PC-3 (cell line): ENCODE results near the gene PCDH9.

Experiments used
- EZH2 ChIP-seq: fragments of 300-600 bp; sonication (generic); IDR thresholded peaks from one replicate; pipeline ENCODE4 v1.6.1; 2017; ENCODE audit warnings: antibody characterized with exemption, mild to moderate bottlenecking, low read length; ENCODE audit not compliant: unreplicated experiment
- TF ChIP-seq, protein P1 (sequence below): fragments of 300-600 bp; sonication (generic); conservative IDR thresholded peaks from 2 replicates; pipeline ENCODE4 v1.5.1; 2017; ENCODE audit warnings: antibody characterized with exemption, low read depth, mild to moderate bottlenecking, low read length

GRCh38 chr13:67204764-67205163 lies 25.4 kb downstream of the PCDH9 start:
- TF ChIP-seq, protein P1, sequence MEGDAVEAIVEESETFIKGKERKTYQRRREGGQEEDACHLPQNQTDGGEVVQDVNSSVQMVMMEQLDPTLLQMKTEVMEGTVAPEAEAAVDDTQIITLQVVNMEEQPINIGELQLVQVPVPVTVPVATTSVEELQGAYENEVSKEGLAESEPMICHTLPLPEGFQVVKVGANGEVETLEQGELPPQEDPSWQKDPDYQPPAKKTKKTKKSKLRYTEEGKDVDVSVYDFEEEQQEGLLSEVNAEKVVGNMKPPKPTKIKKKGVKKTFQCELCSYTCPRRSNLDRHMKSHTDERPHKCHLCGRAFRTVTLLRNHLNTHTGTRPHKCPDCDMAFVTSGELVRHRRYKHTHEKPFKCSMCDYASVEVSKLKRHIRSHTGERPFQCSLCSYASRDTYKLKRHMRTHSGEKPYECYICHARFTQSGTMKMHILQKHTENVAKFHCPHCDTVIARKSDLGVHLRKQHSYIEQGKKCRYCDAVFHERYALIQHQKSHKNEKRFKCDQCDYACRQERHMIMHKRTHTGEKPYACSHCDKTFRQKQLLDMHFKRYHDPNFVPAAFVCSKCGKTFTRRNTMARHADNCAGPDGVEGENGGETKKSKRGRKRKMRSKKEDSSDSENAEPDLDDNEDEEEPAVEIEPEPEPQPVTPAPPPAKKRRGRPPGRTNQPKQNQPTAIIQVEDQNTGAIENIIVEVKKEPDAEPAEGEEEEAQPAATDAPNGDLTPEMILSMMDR: no peak
- TF ChIP-seq EZH2: no peak
